Psoas muscle (tissue), 8 donors: ENCODE results near the gene UBXN1. TPM values are rescaled to one million over a fixed set of nuclear protein-coding genes. Genes with fewer than 3 reads are reported as not detected.

Experiments used
- ATAC-seq, 4 donors: fragments of 200-7000 bp; cut with Tn5 transposase; one replicate each; pipeline ENCODE4 v1.9.1; 2020; ENCODE audit warnings: moderate library complexity in 3 of 4, mild to moderate bottlenecking in 2 of 4
- DNase-seq, 2 donors: peaks; one replicate each; pipeline ENCODE4 v3.0.0-alpha.2; 2020
- H3K27ac ChIP-seq: fragments of 200-600 bp; one replicate; pipeline ENCODE4 v1.8.0; 2022
- H3K27me3 ChIP-seq, 3 donors: fragments of 200-600 bp in 1 of 3; one replicate each; pipeline versions ENCODE4 v1.6.1 to v1.8.0; 2013 to 2022; ENCODE audit warnings: low read length in 2 of 3, mild to moderate bottlenecking in 2 of 3, moderate library complexity in 1 of 3; ENCODE audit not compliant: insufficient read depth in 3 of 3
- H3K36me3 ChIP-seq, 2 donors: fragments of 200-600 bp in 1 of 2; one replicate each; pipeline versions ENCODE4 v1.6.1 to v1.8.0; 2013 to 2022; ENCODE audit warnings: low read depth in 1 of 2, mild to moderate bottlenecking in 1 of 2, moderate library complexity in 1 of 2; ENCODE audit not compliant: insufficient read depth in 1 of 2
- H3K4me1 ChIP-seq: fragments of 200-600 bp; one replicate; pipeline ENCODE4 v1.8.0; 2022
- H3K4me3 ChIP-seq: fragments of 200-600 bp; one replicate; pipeline ENCODE4 v1.8.0; 2022; ENCODE audit warnings: mild to moderate bottlenecking
- H3K9me3 ChIP-seq: fragments of 200-600 bp; one replicate; pipeline ENCODE4 v1.8.0; 2022
- CTCF ChIP-seq: fragments of 200-600 bp; IDR thresholded peaks from one replicate; pipeline ENCODE4 v1.8.0; 2022; ENCODE audit warnings: antibody characterized with exemption
- WGBS, 3 donors: extraction: QIAGEN DNeasy Blood & Tissue Kit; methylation state at CpG; one replicate each; pipeline versions ENCODE4 v1.1.6 to v1.1.7; 2013; 5-methylcytosine and 5-hydroxymethylcytosine counted together
- intact Hi-C, 2 donors: fragments of 100-400 bp; cut with DNase I; formaldehyde crosslinking; loops; one replicate each; pipeline versions ENCODE4 v1.11.0 to v1.14.2; 2022
- polyA plus RNA-seq, 3 donors: library from polyadenylated mRNA; stranded (reverse); fragments of 200-250 nt; gene quantifications; one replicate each; pipeline ENCODE4 v1.2.3, GENCODE V29; 2013
- total RNA-seq, 4 donors: library from RNA; stranded (reverse); fragmentation: NEBNext Ultra II Directional in 2 of 4; extraction: Animal tissue kit (Norgen Biotek cat#: 25700) in 2 of 4; gene quantifications; one replicate each; pipeline versions ENCODE4 v1.2.1 to v1.2.4, GENCODE V29; 2021 to 2023
- donor health status: healthy with polysubstance abuse.
- donor health status: DM: no; HTN: no; CAD: no; lungs with moderate emphysema.
- donor health status: Bipolar disorder and iron deficiency.
- donor health status: healthy.
- donor health status: DM: yes; HTN: yes; CAD: no.
- donor health status: DM: no; HTN: no; CAD: no.
- donor health status: DM: no; HTN: no; CAD: no.
- donor health status: DM: yes; HTN: yes; CAD: no.

The UBXN1 gene
- total and polyA plus RNA-seq, 7 donors, result 102 to 376 (median 204) TPM

- peaks cover 20 to 100% of the 10 kb centered on the region in 2 donors for H3K36me3 ChIP-seq
- WGBS, 3 donors, result 78 to 87% (median 81%) methylated on average over 6 of the region's 6 CpGs
- no peak for TF ChIP-seq CTCF
- H3K4me1 ChIP-seq, result no peaks in the 10 kb centered on the region
- intact Hi-C loops, result no loop called here
- H3K27ac ChIP-seq, result no peak overlapping the region
- DNase-seq (no peak), ATAC-seq (no peak)
- no peaks in the 10 kb centered on the region for H3K27me3 ChIP-seq
- H3K4me3 ChIP-seq, result no peak overlapping the region
- no peaks in the 10 kb centered on the region for H3K9me3 ChIP-seq
These were observed 46.4 kb downstream of the UBXN1 start for GRCh38 chr11:62632492-62632891.

GRCh38 chr11:62627713-62628112 is 51.2 kb downstream of the UBXN1 start:
- H3K27ac ChIP-seq, result no peak overlapping the region
- intact Hi-C loops, result no loop called here
- H3K27me3 ChIP-seq, result no peaks in the 10 kb centered on the region
- no peak overlapping the region for H3K4me3 ChIP-seq
- no peak for TF ChIP-seq CTCF
- DNase-seq (no peak), ATAC-seq (no peak)
- peaks cover 14 to 78% of the 10 kb centered on the region in 2 donors for H3K36me3 ChIP-seq
- WGBS, 3 donors, result 82 to 89% (median 88%) methylated on average over 3 of the region's 3 CpGs
- H3K4me1 ChIP-seq, result peaks cover under 1% of the 10 kb centered on the region
- H3K9me3 ChIP-seq, result no peaks in the 10 kb centered on the region

Other genes starting within 250 kb of the UBXN1 start
- 100 to 1,000 TPM; 376 to 679 (median 425) TPM for gene AHNAK, start 132.3 kb downstream of the UBXN1 start, total RNA-seq
- 100 to 1,000 TPM in 2 of 3 donors, 10 to 100 TPM in 1; 93.5 to 227 (median 206) TPM for gene AHNAK, start 132.3 kb downstream of the UBXN1 start, polyA plus RNA-seq
- 1,000 to 10,000 TPM; 1,137 to 1,954 (median 1,509) TPM for gene EEF1G, start 105.2 kb downstream of the UBXN1 start, total RNA-seq
- gene EEF1G, start 105.2 kb downstream of the UBXN1 start, polyA plus RNA-seq, result 1,000 to 10,000 TPM; 1,687 to 2,356 (median 2,243) TPM
- gene TUT1, start 87.5 kb downstream of the UBXN1 start, total RNA-seq, result 10 to 100 TPM; 14.3 to 23.7 (median 19.6) TPM
- gene TUT1, start 87.5 kb downstream of the UBXN1 start, polyA plus RNA-seq, result 10 to 100 TPM; 12.1 to 15.5 (median 12.7) TPM
- 10 to 100 TPM; 20.0 to 32.5 (median 28.6) TPM for gene MTA2, start 77.2 kb downstream of the UBXN1 start, total RNA-seq
- gene MTA2, start 77.2 kb downstream of the UBXN1 start, polyA plus RNA-seq, result 10 to 100 TPM; 18.4 to 27.1 (median 26.9) TPM
- 10 to 100 TPM; 14.1 to 19.5 (median 16.9) TPM for gene EML3, start 66.3 kb downstream of the UBXN1 start, total RNA-seq
- gene EML3, start 66.3 kb downstream of the UBXN1 start, polyA plus RNA-seq, result 10 to 100 TPM in 2 of 3 donors, 1 to 10 TPM in 1; 7.4 to 11.3 (median 11.1) TPM
- gene ROM1, start 65.8 kb downstream of the UBXN1 start, total RNA-seq, result 1 to 10 TPM; 2.0 to 4.4 (median 3.1) TPM
- 1 to 10 TPM; 3.7 to 5.5 (median 4.7) TPM for gene ROM1, start 65.8 kb downstream of the UBXN1 start, polyA plus RNA-seq
- 10 to 100 TPM in 3 of 4 donors, 1 to 10 TPM in 1; 7.4 to 11.8 (median 11.0) TPM for gene B3GAT3, start 57.1 kb downstream of the UBXN1 start, total RNA-seq
- 10 to 100 TPM; 11.7 to 37.6 (median 20.0) TPM for gene B3GAT3, start 57.1 kb downstream of the UBXN1 start, polyA plus RNA-seq
- 10 to 100 TPM; 59.7 to 62.2 (median 61.4) TPM for gene GANAB, start 32.5 kb downstream of the UBXN1 start, total RNA-seq
- 10 to 100 TPM; 34.3 to 64.6 (median 62.0) TPM for gene GANAB, start 32.5 kb downstream of the UBXN1 start, polyA plus RNA-seq
- 10 to 100 TPM; 13.5 to 20.6 (median 17.1) TPM for gene INTS5, start 25.8 kb downstream of the UBXN1 start, total RNA-seq
- 10 to 100 TPM in 1 of 3 donors, 1 to 10 TPM in 2; 8.1 to 19.9 (median 9.3) TPM for gene INTS5, start 25.8 kb downstream of the UBXN1 start, polyA plus RNA-seq
- gene C11orf98, start 13.9 kb downstream of the UBXN1 start, total RNA-seq, result 10 to 100 TPM; 29.8 to 50.9 (median 50.2) TPM
- 100 to 1,000 TPM in 1 of 3 donors, 10 to 100 TPM in 2; 87.1 to 155 (median 93.1) TPM for gene C11orf98, start 13.9 kb downstream of the UBXN1 start, polyA plus RNA-seq
- 10 to 100 TPM in 2 of 4 donors, 1 to 10 TPM in 2; 3.8 to 12.8 (median 9.4) TPM for gene CSKMT, start 13.8 kb downstream of the UBXN1 start, total RNA-seq
- 10 to 100 TPM in 1 of 3 donors, 1 to 10 TPM in 2; 4.8 to 11.4 (median 7.8) TPM for gene CSKMT, start 13.8 kb downstream of the UBXN1 start, polyA plus RNA-seq
- 1 to 10 TPM; 5.2 to 8.8 (median 7.1) TPM for gene UQCC3, start 7.4 kb downstream of the UBXN1 start, total RNA-seq
- gene UQCC3, start 7.4 kb downstream of the UBXN1 start, polyA plus RNA-seq, result 10 to 100 TPM in 1 of 3 donors, 1 to 10 TPM in 2; 6.4 to 16.5 (median 8.6) TPM
- 1 to 10 TPM in 3 of 4 donors, under 1 TPM in 1; 0.74 to 3.2 (median 1.9) TPM for gene LBHD1, start 6.8 kb downstream of the UBXN1 start, total RNA-seq
- gene LBHD1, start 6.8 kb downstream of the UBXN1 start, polyA plus RNA-seq, result 1 to 10 TPM in 2 of 3 donors, under 1 TPM in 1; 0.98 to 3.6 (median 1.6) TPM
- 1 to 10 TPM; 2.4 to 4.8 (median 3.8) TPM for gene LRRN4CL, start 10.5 kb upstream of the UBXN1 start, total RNA-seq
- 1 to 10 TPM; 1.8 to 3.7 (median 2.8) TPM for gene LRRN4CL, start 10.5 kb upstream of the UBXN1 start, polyA plus RNA-seq
- 10 to 100 TPM; 17.0 to 45.4 (median 29.0) TPM for gene BSCL2, start 28.4 kb upstream of the UBXN1 start, total RNA-seq
- gene BSCL2, start 28.4 kb upstream of the UBXN1 start, polyA plus RNA-seq, result 100 to 1,000 TPM in 1 of 3 donors, 10 to 100 TPM in 2; 61.5 to 174 (median 63.5) TPM
- not detected for gene GNG3, start 28.6 kb upstream of the UBXN1 start, total RNA-seq
- under 1 TPM in 2 of 3 donors, not detected in 1; 0.10 to 0.39 TPM for gene GNG3, start 28.6 kb upstream of the UBXN1 start, polyA plus RNA-seq
- gene HNRNPUL2, start 48.4 kb upstream of the UBXN1 start, total RNA-seq, result 10 to 100 TPM; 27.2 to 39.7 (median 31.4) TPM
- gene HNRNPUL2, start 48.4 kb upstream of the UBXN1 start, polyA plus RNA-seq, result 10 to 100 TPM; 23.8 to 35.1 (median 25.0) TPM
- gene TTC9C, start 49.4 kb upstream of the UBXN1 start, total RNA-seq, result 10 to 100 TPM; 14.8 to 19.6 (median 16.4) TPM
- gene TTC9C, start 49.4 kb upstream of the UBXN1 start, polyA plus RNA-seq, result 10 to 100 TPM; 20.2 to 30.4 (median 28.2) TPM
- 1 to 10 TPM; 5.4 to 8.7 (median 6.5) TPM for gene ZBTB3, start 75.1 kb upstream of the UBXN1 start, total RNA-seq
- 1 to 10 TPM; 1.5 to 3.5 (median 2.1) TPM for gene ZBTB3, start 75.1 kb upstream of the UBXN1 start, polyA plus RNA-seq
- 10 to 100 TPM; 31.7 to 44.7 (median 36.2) TPM for gene POLR2G, start 82.5 kb upstream of the UBXN1 start, total RNA-seq
- 10 to 100 TPM; 44.0 to 92.6 (median 48.8) TPM for gene POLR2G, start 82.5 kb upstream of the UBXN1 start, polyA plus RNA-seq
- 10 to 100 TPM; 13.5 to 19.9 (median 18.3) TPM for gene TAF6L, start 92.3 kb upstream of the UBXN1 start, total RNA-seq
- gene TAF6L, start 92.3 kb upstream of the UBXN1 start, polyA plus RNA-seq, result 10 to 100 TPM; 18.0 to 26.5 (median 20.1) TPM
- 10 to 100 TPM; 12.2 to 18.5 (median 16.0) TPM for gene TMEM179B, start 108.3 kb upstream of the UBXN1 start, total RNA-seq
- 10 to 100 TPM; 31.5 to 42.0 (median 34.4) TPM for gene TMEM179B, start 108.3 kb upstream of the UBXN1 start, polyA plus RNA-seq
- 10 to 100 TPM in 1 of 4 donors, 1 to 10 TPM in 3; 6.2 to 11.5 (median 8.4) TPM for gene TMEM223, start 112.9 kb upstream of the UBXN1 start, total RNA-seq
- 10 to 100 TPM; 16.6 to 37.7 (median 21.7) TPM for gene TMEM223, start 112.9 kb upstream of the UBXN1 start, polyA plus RNA-seq
- gene NXF1, start 126.4 kb upstream of the UBXN1 start, total RNA-seq, result 10 to 100 TPM; 38.3 to 45.4 (median 41.9) TPM
- 10 to 100 TPM; 36.3 to 67.0 (median 49.7) TPM for gene NXF1, start 126.4 kb upstream of the UBXN1 start, polyA plus RNA-seq
- gene STX5, start 153.0 kb upstream of the UBXN1 start, total RNA-seq, result 10 to 100 TPM; 16.0 to 24.6 (median 20.7) TPM
- 10 to 100 TPM; 18.2 to 21.1 (median 21.1) TPM for gene STX5, start 153.0 kb upstream of the UBXN1 start, polyA plus RNA-seq
- not detected for gene TEX54, start 153.8 kb upstream of the UBXN1 start, total RNA-seq
- gene TEX54, start 153.8 kb upstream of the UBXN1 start, polyA plus RNA-seq, result not detected
- gene WDR74, start 160.5 kb upstream of the UBXN1 start, total RNA-seq, result 10 to 100 TPM; 32.9 to 74.9 (median 54.2) TPM
- 100 to 1,000 TPM in 1 of 3 donors, 10 to 100 TPM in 2; 90.1 to 121 (median 92.5) TPM for gene WDR74, start 160.5 kb upstream of the UBXN1 start, polyA plus RNA-seq
- 100 to 1,000 TPM in 3 of 4 donors, 10 to 100 TPM in 1; 62.6 to 187 (median 132) TPM for gene SLC3A2, start 201.8 kb upstream of the UBXN1 start, total RNA-seq
- 100 to 1,000 TPM; 149 to 374 (median 208) TPM for gene SLC3A2, start 201.8 kb upstream of the UBXN1 start, polyA plus RNA-seq
- gene CHRM1, start 242.3 kb upstream of the UBXN1 start, total RNA-seq, result not detected
- gene CHRM1, start 242.3 kb upstream of the UBXN1 start, polyA plus RNA-seq, result under 1 TPM in 1 of 3 donors, not detected in 2; 0.06 TPM